AG10803 (cell line): Measurements from ENCODE around the gene GP9.

ENCODE experiments used
- DNase-seq: peaks from one replicate; pipeline ENCODE4 v3.0.0; 2010; ENCODE audit warnings: low read depth
- H3K4me3 ChIP-seq: 2 replicates; pipeline ENCODE4 v1.5.1; 2011; ENCODE audit warnings: mild to moderate bottlenecking, low read length, control low read depth
- CTCF ChIP-seq: conservative IDR thresholded peaks from 2 replicates; pipeline ENCODE4 v1.5.1; 2011; ENCODE audit warnings: mild to moderate bottlenecking, low read length, control low read depth, inconsistent platforms

Gene GP9

DNA sequence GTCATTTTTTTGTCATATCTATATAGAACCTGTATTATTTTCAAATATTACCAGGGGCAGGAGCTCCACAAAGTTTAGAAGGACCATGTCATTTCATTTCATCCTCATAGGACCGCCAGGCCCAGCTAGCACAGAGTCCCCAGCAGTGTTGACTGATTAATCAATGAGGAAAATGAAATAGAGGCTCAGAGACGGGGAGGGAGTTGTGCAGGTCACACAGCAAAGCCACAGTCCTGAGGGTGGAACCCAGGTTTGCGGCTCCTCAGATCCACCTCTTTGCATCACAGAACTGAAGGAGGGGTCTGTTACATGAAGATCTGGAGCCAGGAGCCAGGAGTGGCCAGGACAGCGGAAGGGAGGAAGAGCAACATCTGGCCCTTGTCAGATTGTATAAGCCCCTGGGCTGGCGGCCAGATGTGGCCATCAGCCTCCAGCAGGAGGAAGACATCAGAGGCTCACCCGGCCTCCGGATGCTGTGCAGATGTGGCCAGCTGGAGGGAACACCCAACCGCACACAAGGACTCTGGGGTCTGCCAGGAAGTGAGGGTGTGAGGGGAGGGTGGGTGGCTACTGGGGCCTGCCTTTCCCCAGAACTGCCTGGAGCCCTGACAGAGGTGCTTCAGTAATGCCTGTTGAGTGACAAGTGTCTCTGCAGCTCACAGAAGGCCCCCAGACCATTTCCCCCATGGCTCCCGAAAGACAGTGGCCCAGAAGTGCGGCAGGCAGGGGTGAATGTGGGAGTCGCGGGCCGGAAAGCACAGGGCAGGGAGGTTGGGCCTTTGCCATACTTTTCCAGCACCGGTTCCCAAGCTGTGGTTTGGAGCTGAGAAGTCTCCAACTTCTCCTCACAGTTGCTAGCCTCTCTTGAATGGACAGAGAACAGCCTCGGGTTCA, 38.2 kb upstream of the GP9 start:
- H3K4me3 ChIP-seq, result no peak overlapping the region
- TF ChIP-seq CTCF, result no peak
- peak; percentile 59 for DNase-seq

- no peak for DNase-seq
- no peak for TF ChIP-seq CTCF
Measured at GRCh38 chr3:129023008-129023358, 37.6 kb upstream of the GP9 start.

GRCh38 chr3:129023909-129024308, 36.7 kb upstream of the GP9 start:
- no peak for DNase-seq
- TF ChIP-seq CTCF, result peak; percentile 26; the same call in 1 of the 2 replicates
- no peak overlapping the region for H3K4me3 ChIP-seq

More at GRCh38 chr3:129023008-129023358, 37.6 kb upstream of the GP9 start:
- no peak overlapping the region for H3K4me3 ChIP-seq

DNA sequence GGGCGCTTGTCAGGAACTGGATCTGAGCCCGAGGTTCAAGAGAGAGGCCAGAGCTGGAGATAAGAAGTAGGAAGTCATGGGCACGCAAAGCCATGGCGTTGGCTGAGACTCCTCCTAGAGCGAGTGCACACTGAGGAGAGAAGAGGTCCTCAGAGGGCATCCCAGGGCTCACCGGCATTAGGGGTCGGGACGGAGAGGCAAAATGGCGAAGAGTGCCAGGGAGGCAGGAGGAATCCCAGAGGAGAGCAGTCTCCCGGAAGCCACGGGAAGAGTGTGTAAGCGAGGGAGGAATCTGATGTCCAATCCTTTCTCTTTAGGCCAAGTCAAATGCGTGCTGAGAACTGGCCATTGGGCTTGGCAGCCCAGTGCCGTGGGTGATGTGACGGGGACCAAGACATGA, 35.5 kb upstream of the GP9 start:
- H3K4me3 ChIP-seq, result no peak overlapping the region
- no peak for TF ChIP-seq CTCF
- DNase-seq, result no peak

DNA sequence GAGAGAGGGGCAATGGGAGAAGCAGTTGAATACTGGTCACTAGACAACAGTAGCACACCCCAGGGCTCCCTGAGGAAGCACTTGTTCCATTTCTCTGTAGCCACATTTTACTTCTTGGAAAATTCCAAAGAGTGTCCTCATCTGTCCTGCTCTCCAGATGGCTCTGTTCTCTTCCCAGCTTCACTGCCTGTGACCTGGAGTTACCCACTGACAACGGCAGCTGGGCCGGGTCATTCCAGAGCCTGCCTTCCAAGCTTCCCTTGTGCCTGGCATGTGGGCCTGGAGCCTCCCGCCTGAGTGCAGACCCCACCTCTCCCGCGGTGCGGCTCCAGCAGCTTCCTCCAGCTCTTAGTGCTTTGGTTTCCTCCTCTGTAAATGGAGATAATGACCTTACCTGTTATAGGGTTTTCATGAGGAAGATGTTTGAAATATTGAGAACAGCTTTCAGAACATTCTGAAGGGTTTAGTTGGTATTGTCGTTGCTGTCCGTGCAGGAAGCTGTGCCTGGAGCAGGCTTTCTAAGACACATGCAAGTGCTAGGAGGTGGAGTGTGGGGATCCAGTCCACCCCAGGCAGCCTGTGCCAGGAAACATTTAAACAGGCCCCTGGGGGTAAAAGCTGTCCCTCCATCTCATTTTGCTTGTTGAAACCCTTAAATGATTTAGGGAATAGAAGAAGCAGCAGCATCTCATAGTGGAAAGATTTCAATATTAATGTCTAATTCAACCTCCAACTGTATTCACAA, 34.7 kb upstream of the GP9 start:
- DNase-seq, result peak; percentile 28
- H3K4me3 ChIP-seq, result no peak overlapping the region
- TF ChIP-seq CTCF, result no peak

GRCh38 chr3:129026728-129027543, 33.6 kb upstream of the GP9 start:
- no peak overlapping the region for H3K4me3 ChIP-seq
- no peak for TF ChIP-seq CTCF
- peak; percentile 49 for DNase-seq
